ENCODE measurements around the gene MAGEA9. TPM values are rescaled to one million over a fixed set of nuclear protein-coding genes. Genes with fewer than 3 reads are reported as not detected.
"Not testable (repeated sequence)": the region's sequence is repeated elsewhere in the genome, so short reads cannot be mapped to it uniquely, and the experiment has no call there.

MAGEA9 gene
- total RNA-seq, 3 donors from 2014 or later = not detected

GRCh38 chrX:149830192-149830873, 48.6 kb downstream of the MAGEA9 start:
- peak overlapping the region; percentile 13 to 49 (median 37) for H3K4me3 ChIP-seq
- H3K27ac ChIP-seq = peak overlapping the region; percentile 55 to 56
- no peak for DNase-seq (ENCODE audit: low spot score in 2 of 2)
- intact Hi-C loops (cut with DNase I; ENCODE audit: low total_unique reads) = no loop called here
- no peaks in the 10 kb centered on the region for H3K9me3 ChIP-seq
- no peaks in the 10 kb centered on the region for H3K27me3 ChIP-seq
- no peaks in the 10 kb centered on the region for H3K36me3 ChIP-seq
- TF ChIP-seq, protein P1, sequence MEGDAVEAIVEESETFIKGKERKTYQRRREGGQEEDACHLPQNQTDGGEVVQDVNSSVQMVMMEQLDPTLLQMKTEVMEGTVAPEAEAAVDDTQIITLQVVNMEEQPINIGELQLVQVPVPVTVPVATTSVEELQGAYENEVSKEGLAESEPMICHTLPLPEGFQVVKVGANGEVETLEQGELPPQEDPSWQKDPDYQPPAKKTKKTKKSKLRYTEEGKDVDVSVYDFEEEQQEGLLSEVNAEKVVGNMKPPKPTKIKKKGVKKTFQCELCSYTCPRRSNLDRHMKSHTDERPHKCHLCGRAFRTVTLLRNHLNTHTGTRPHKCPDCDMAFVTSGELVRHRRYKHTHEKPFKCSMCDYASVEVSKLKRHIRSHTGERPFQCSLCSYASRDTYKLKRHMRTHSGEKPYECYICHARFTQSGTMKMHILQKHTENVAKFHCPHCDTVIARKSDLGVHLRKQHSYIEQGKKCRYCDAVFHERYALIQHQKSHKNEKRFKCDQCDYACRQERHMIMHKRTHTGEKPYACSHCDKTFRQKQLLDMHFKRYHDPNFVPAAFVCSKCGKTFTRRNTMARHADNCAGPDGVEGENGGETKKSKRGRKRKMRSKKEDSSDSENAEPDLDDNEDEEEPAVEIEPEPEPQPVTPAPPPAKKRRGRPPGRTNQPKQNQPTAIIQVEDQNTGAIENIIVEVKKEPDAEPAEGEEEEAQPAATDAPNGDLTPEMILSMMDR (IDR thresholded peaks at IDR 0.05) = no peak
- TF ChIP-seq POLR2AphosphoS5 (IDR thresholded peaks at IDR 0.05) = no peak
- TF ChIP-seq POLR2A (IDR thresholded peaks at IDR 0.05) = no peak
- no peaks in the 10 kb centered on the region for H3K4me1 ChIP-seq

GRCh38 chrX:149831473-149831872, 49.7 kb downstream of the MAGEA9 start:
- no peaks in the 10 kb centered on the region for H3K9me3 ChIP-seq
- no peaks in the 10 kb centered on the region for H3K27me3 ChIP-seq
- no peak overlapping the region for H3K27ac ChIP-seq
- no peaks in the 10 kb centered on the region for H3K36me3 ChIP-seq
- H3K4me1 ChIP-seq = no peaks in the 10 kb centered on the region
- TF ChIP-seq, protein P1 (IDR thresholded peaks at IDR 0.05) = no peak
- TF ChIP-seq POLR2A (IDR thresholded peaks at IDR 0.05) (no peak), POLR2AphosphoS5 (IDR thresholded peaks at IDR 0.05) (no peak)
- DNase-seq (ENCODE audit: low spot score in 2 of 2) = no peak
- H3K4me3 ChIP-seq = no peak overlapping the region
- intact Hi-C loops (cut with DNase I; ENCODE audit: low total_unique reads) = no loop called here

DNA sequence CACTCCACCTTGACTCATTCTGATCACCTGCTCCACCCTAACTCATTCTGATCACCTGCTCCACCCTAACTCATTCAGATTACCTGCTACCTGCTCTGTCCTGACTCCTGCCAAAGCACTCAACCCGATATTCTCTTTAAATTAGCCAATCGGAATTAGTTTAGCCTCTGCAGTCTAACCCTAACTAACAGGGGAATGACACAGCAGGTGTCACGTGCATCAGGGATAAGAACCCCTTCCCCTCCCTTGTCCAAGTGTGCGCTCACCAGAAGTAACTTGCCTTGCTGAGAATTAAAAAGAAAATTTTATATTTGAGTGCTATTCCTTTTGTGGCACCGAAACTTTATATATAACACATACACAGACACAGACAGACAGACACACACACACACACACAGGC, 55.0 kb downstream of the MAGEA9 start:
- intact Hi-C loops (cut with DNase I; ENCODE audit: low total_unique reads); H3K36me3 ChIP-seq; H3K4me1 ChIP-seq; DNase-seq (ENCODE audit: low spot score in 2 of 2); H3K27ac ChIP-seq; H3K4me3 ChIP-seq; H3K9me3 ChIP-seq; H3K27me3 ChIP-seq: not testable (repeated sequence)

DNA sequence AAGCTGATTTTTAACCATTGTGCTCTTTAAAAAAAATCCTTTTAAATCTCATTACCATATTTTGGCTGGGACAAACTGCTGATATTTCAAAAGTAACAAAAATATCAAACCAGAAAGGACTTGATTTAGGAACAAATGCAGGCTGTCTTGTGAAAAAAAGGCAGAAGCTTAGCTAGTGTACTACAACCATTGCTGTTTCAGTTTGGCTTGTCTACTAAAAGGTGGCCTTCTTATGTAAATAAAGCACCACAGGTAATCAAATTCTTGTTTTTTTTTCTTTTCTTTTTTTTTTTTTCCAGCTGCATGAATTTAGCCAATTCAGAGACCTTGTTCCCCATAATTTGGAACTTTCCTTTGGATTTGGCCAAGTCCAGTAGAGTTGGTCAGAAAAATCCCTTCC, 55.4 kb downstream of the MAGEA9 start:
- H3K4me1 ChIP-seq = no peaks in the 10 kb centered on the region
- TF ChIP-seq, protein P1 (IDR thresholded peaks at IDR 0.05) = no peak
- TF ChIP-seq POLR2A (IDR thresholded peaks at IDR 0.05) (no peak), POLR2AphosphoS5 (IDR thresholded peaks at IDR 0.05) (no peak)
- H3K27me3 ChIP-seq = peaks cover 0 to 10% of the 10 kb centered on the region in 2 donors
- no peaks in the 10 kb centered on the region for H3K36me3 ChIP-seq
- no peaks in the 10 kb centered on the region for H3K9me3 ChIP-seq
- H3K27ac ChIP-seq = no peak overlapping the region
- H3K4me3 ChIP-seq = no peak overlapping the region
- DNase-seq (ENCODE audit: low spot score in 2 of 2) = no peak
- intact Hi-C loops (cut with DNase I; ENCODE audit: low total_unique reads) = no loop called here

Other genes with a start within 250 kb of the MAGEA9 start
- gene EOLA1, start 240.9 kb upstream of the MAGEA9 start, total RNA-seq = 10 to 100 TPM; 12.3 to 20.1 (median 17.7) TPM
- gene HSFX3, start 232.0 kb upstream of the MAGEA9 start, total RNA-seq = not detected
- not detected for gene MAGEA9B, start 194.5 kb upstream of the MAGEA9 start, total RNA-seq
- gene HSFX2, start 186.6 kb upstream of the MAGEA9 start, total RNA-seq = under 1 TPM in 1 of 3 donors, not detected in 2; 0.98 TPM
- gene TMEM185A, start 150.1 kb upstream of the MAGEA9 start, total RNA-seq = 10 to 100 TPM; 15.7 to 24.5 (median 16.1) TPM
- gene MAGEA11, start 69.9 kb upstream of the MAGEA9 start, total RNA-seq = not detected
- 1 to 10 TPM in 2 of 3 donors, under 1 TPM in 1; 0.32 to 2.0 (median 1.3) TPM for gene HSFX1, start 7.9 kb upstream of the MAGEA9 start, total RNA-seq
- gene MAGEA8, start 99.3 kb downstream of the MAGEA9 start, total RNA-seq = not detected
- not detected for gene HSFX4, start 147.6 kb downstream of the MAGEA9 start, total RNA-seq
- gene EOLA2, start 156.6 kb downstream of the MAGEA9 start, total RNA-seq = 10 to 100 TPM; 21.6 to 34.7 (median 32.2) TPM